H9 (cell line): ENCODE results near the gene MYO7B. TPM values are rescaled to one million over a fixed set of nuclear protein-coding genes. Genes with fewer than 3 reads are reported as not detected.

ENCODE experiments used
- DNase-seq: peaks from one replicate; pipeline ENCODE4 v3.0.0-alpha.2; 2017
- H2AFZ ChIP-seq: one replicate; pipeline ENCODE4 v1.6.1; 2013; ENCODE audit warnings: mild to moderate bottlenecking, low read length, control low read depth, moderate library complexity
- H2AK5ac ChIP-seq: 2 replicates; pipeline ENCODE4 v1.6.1; 2013; ENCODE audit warnings: low read length, control low read depth, mixed read lengths; ENCODE audit not compliant: insufficient read length
- H2BK120ac ChIP-seq: one replicate; pipeline ENCODE4 v1.6.1; 2013; ENCODE audit warnings: low read depth, mild to moderate bottlenecking, low read length, control low read depth, inconsistent platforms; ENCODE audit not compliant: poor library complexity, severe bottlenecking
- H2BK12ac ChIP-seq: 2 replicates; pipeline ENCODE4 v1.6.1; 2013; ENCODE audit warnings: low read length, control low read depth, mixed read lengths, low read depth; ENCODE audit not compliant: insufficient read length
- H2BK15ac ChIP-seq: 2 replicates; pipeline ENCODE4 v1.6.1; 2013; ENCODE audit warnings: low read depth, low read length, control low read depth
- H2BK20ac ChIP-seq: one replicate; pipeline ENCODE4 v1.6.1; 2013; ENCODE audit warnings: low read depth, mild to moderate bottlenecking, low read length, control low read depth, inconsistent platforms; ENCODE audit not compliant: poor library complexity, severe bottlenecking
- H2BK5ac ChIP-seq: 2 replicates; pipeline ENCODE4 v1.6.1; 2013; ENCODE audit warnings: low read length, control low read depth, mixed read lengths; ENCODE audit not compliant: insufficient read length
- H3K14ac ChIP-seq: 2 replicates; pipeline ENCODE4 v1.6.1; 2013; ENCODE audit warnings: low read length, control low read depth; ENCODE audit not compliant: insufficient read depth
- H3K18ac ChIP-seq: 2 replicates; pipeline ENCODE4 v1.6.1; 2013; ENCODE audit warnings: low read depth, mild to moderate bottlenecking, mixed read lengths, low read length, control low read depth; ENCODE audit not compliant: insufficient read length
- H3K23ac ChIP-seq: 2 replicates; pipeline ENCODE4 v1.6.1; 2013; ENCODE audit warnings: low read length, control low read depth, mixed read lengths, low read depth; ENCODE audit not compliant: insufficient read length
- H3K23me2 ChIP-seq: 2 replicates; pipeline ENCODE4 v1.6.1; 2013; ENCODE audit warnings: low read depth, mild to moderate bottlenecking, mixed read lengths, low read length, control low read depth; ENCODE audit not compliant: insufficient read length, poor library complexity, severe bottlenecking
- H3K27ac ChIP-seq: 2 replicates; pipeline ENCODE4 v1.5.1; 2013; ENCODE audit warnings: low read length, control low read depth, mixed read lengths, low read depth; ENCODE audit not compliant: insufficient read length
- H3K27me3 ChIP-seq: 2 replicates; pipeline ENCODE4 v1.6.1; 2013; ENCODE audit warnings: low read length, control low read depth, inconsistent platforms; ENCODE audit not compliant: insufficient read depth
- H3K4ac ChIP-seq: 2 replicates; pipeline ENCODE4 v1.6.1; 2013; ENCODE audit warnings: low read depth, mild to moderate bottlenecking, control low read depth, inconsistent platforms, low read length, moderate library complexity
- H3K4me1 ChIP-seq: 2 replicates; pipeline ENCODE4 v1.6.1; 2013; ENCODE audit warnings: low read length, control low read depth, inconsistent platforms; ENCODE audit not compliant: insufficient read depth
- H3K4me2 ChIP-seq: 2 replicates; pipeline ENCODE4 v1.6.1; 2013; ENCODE audit warnings: low read length, control low read depth, mixed read lengths; ENCODE audit not compliant: insufficient read length, insufficient read depth
- H3K56ac ChIP-seq: 2 replicates; pipeline ENCODE4 v1.6.1; 2013; ENCODE audit warnings: low read depth, mild to moderate bottlenecking, mixed read lengths, low read length, control low read depth; ENCODE audit not compliant: insufficient read length
- H3K79me1 ChIP-seq: 2 replicates; pipeline ENCODE4 v1.6.1; 2013; ENCODE audit warnings: low read depth, mild to moderate bottlenecking, moderate library complexity, low read length, control low read depth, inconsistent platforms; ENCODE audit not compliant: insufficient read depth, poor library complexity, severe bottlenecking
- H3K79me2 ChIP-seq: 2 replicates; pipeline ENCODE4 v1.6.1; 2013; ENCODE audit warnings: low read length, control low read depth, inconsistent platforms; ENCODE audit not compliant: insufficient read depth
- H3K9ac ChIP-seq: 2 replicates; pipeline ENCODE4 v1.6.1; 2013; ENCODE audit warnings: low read length, control low read depth, mixed read lengths; ENCODE audit not compliant: insufficient read length; ENCODE audit errors: extremely low read depth
- H3K9me3 ChIP-seq: one replicate; pipeline ENCODE4 v1.6.1; 2013; ENCODE audit warnings: low read depth, low read length, inconsistent platforms; ENCODE audit not compliant: control insufficient read depth
- H3T11ph ChIP-seq: one replicate; pipeline ENCODE4 v1.6.1; 2013; ENCODE audit warnings: mild to moderate bottlenecking, low read length, control low read depth, inconsistent platforms
- H4K20me1 ChIP-seq: one replicate; pipeline ENCODE4 v1.6.1; 2013; ENCODE audit not compliant: control insufficient read depth, insufficient read length, insufficient read depth
- H4K5ac ChIP-seq: 2 replicates; pipeline ENCODE4 v1.6.1; 2013; ENCODE audit warnings: low read depth, mild to moderate bottlenecking, mixed read lengths, low read length, control low read depth; ENCODE audit not compliant: insufficient read length
- H4K8ac ChIP-seq: replicated peaks from 2 replicates; pipeline ENCODE4 v1.6.1; 2013; ENCODE audit warnings: low read length, control low read depth, mixed read lengths, low read depth; ENCODE audit not compliant: insufficient read length
- H4K91ac ChIP-seq: 2 replicates; pipeline ENCODE4 v1.6.1; 2013; ENCODE audit warnings: low read depth, mild to moderate bottlenecking, moderate library complexity, mixed read lengths, low read length, control low read depth; ENCODE audit not compliant: insufficient read length
- H3K27ac Mint-ChIP-seq, 3 experiments: 2 replicates in 2 of 3; 3 replicates in 1 of 3; pipeline ENCODE4 v1.8.0; 2020 to 2021; ENCODE audit warnings: mixed read lengths in 3 of 3, mild to moderate bottlenecking in 1 of 3, moderate library complexity in 1 of 3
- H3K27me3 Mint-ChIP-seq: 2 replicates; pipeline ENCODE4 v1.8.0; 2021; ENCODE audit warnings: low read depth, mild to moderate bottlenecking, moderate library complexity, mixed read lengths
- H3K36me3 Mint-ChIP-seq, 3 experiments: 2 replicates in 2 of 3; 3 replicates in 1 of 3; pipeline ENCODE4 v1.8.0; 2020 to 2021; ENCODE audit warnings: low read depth in 3 of 3, mixed read lengths in 3 of 3; ENCODE audit not compliant: insufficient read depth in 1 of 3
- H3K4me1 Mint-ChIP-seq, 2 experiments: 2 replicates each; pipeline ENCODE4 v1.8.0; 2020; ENCODE audit warnings: mixed read lengths in 2 of 2
- H3K4me3 Mint-ChIP-seq, 2 experiments: 2 replicates in 1 of 2; 3 replicates in 1 of 2; pipeline ENCODE4 v1.8.0; 2020 to 2021; ENCODE audit warnings: mild to moderate bottlenecking in 2 of 2, mixed read lengths in 2 of 2, moderate library complexity in 1 of 2
- H3K9me3 Mint-ChIP-seq, 2 experiments: 2 replicates in 1 of 2; 3 replicates in 1 of 2; pipeline ENCODE4 v1.8.0; 2020; ENCODE audit warnings: mild to moderate bottlenecking in 2 of 2, mixed read lengths in 2 of 2, moderate library complexity in 1 of 2
- WGBS: extraction: QIAGEN DNeasy Blood & Tissue Kit; methylation state at CpG from one replicate; pipeline ENCODE4 v1.1.7; 2013; ENCODE audit warnings: missing lambda C conversion rate, low lambda C conversion rate, mixed read lengths; ENCODE audit not compliant: insufficient read length; ENCODE audit errors: extremely low coverage; 5-methylcytosine and 5-hydroxymethylcytosine counted together
- total RNA-seq: library from RNA; stranded (reverse); gene quantifications from 2 replicates; pipeline ENCODE4 v1.2.1, GENCODE V29; 2021
- TF ChIP-seq, protein P1 (sequence below): fragments of 200-600 bp; sonication (generic); conservative IDR thresholded peaks from 3 replicates; pipeline ENCODE4 v1.8.0; 2021; ENCODE audit warnings: antibody characterized with exemption, mild to moderate bottlenecking

The MYO7B gene
- total RNA-seq, 1 experiment from 2014 or later = not detected

DNA sequence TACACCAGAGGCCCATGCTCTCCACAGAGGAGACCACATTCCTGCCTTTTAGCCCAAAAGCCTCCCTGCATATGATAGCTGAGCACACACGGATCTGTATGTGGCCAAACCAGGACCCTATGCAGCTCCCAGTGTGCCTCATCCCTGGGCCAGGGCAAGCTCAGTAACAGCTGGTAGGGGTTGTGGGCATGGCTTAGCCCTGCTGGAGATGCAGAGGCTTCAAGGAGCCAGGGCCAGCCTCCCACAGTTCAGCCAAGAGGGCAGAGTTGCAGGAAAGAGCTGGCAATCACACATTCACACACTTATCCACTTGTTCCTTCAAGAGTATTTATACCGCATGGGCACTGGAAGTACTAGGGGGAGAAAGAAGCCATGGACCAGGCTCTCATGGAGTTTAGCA is 141.4 kb downstream of the MYO7B start:
- H3K14ac ChIP-seq = no peak overlapping the region
- H3K4me2 ChIP-seq = no peak overlapping the region
- no peak overlapping the region for H2BK20ac ChIP-seq
- Mint-ChIP-seq H3K27me3 (peaks cover 77% of the 10 kb centered on the region), H3K9me3 (no peaks in the 10 kb centered on the region), H3K27ac (no peak overlapping the region), H3K4me1 (peaks cover 8 to 10% of the 10 kb centered on the region in 2 experiments; a peak in 3 of 4 replicates), H3K36me3 (no peaks in the 10 kb centered on the region; a peak in 1 of 7 replicates), H3K4me3 (peak overlapping the region in 1 of 2 experiments; percentile 60; a peak in 3 of 5 replicates)
- no peak overlapping the region for H3K4ac ChIP-seq
- H2AFZ ChIP-seq = no peak overlapping the region
- no peak overlapping the region for H3K18ac ChIP-seq
- no peak overlapping the region for H3T11ph ChIP-seq
- TF ChIP-seq, protein P1, sequence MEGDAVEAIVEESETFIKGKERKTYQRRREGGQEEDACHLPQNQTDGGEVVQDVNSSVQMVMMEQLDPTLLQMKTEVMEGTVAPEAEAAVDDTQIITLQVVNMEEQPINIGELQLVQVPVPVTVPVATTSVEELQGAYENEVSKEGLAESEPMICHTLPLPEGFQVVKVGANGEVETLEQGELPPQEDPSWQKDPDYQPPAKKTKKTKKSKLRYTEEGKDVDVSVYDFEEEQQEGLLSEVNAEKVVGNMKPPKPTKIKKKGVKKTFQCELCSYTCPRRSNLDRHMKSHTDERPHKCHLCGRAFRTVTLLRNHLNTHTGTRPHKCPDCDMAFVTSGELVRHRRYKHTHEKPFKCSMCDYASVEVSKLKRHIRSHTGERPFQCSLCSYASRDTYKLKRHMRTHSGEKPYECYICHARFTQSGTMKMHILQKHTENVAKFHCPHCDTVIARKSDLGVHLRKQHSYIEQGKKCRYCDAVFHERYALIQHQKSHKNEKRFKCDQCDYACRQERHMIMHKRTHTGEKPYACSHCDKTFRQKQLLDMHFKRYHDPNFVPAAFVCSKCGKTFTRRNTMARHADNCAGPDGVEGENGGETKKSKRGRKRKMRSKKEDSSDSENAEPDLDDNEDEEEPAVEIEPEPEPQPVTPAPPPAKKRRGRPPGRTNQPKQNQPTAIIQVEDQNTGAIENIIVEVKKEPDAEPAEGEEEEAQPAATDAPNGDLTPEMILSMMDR = no peak
- H2BK15ac ChIP-seq = no peak overlapping the region
- no peak overlapping the region for H4K5ac ChIP-seq
- no peaks in the 10 kb centered on the region for H3K4me1 ChIP-seq
- H4K91ac ChIP-seq = no peak overlapping the region
- no peak overlapping the region for H2BK12ac ChIP-seq
- H3K79me1 ChIP-seq = no peaks in the 10 kb centered on the region
- no peak for DNase-seq
- no peaks in the 10 kb centered on the region for H3K79me2 ChIP-seq
- H3K27me3 ChIP-seq = peaks cover 13% of the 10 kb centered on the region
- no CpG with 5 or more reads among the region's 2 CpGs for WGBS
- no peak overlapping the region for H3K9ac ChIP-seq
- no peak overlapping the region for H2BK120ac ChIP-seq
- H3K23me2 ChIP-seq = peaks cover 6% of the 10 kb centered on the region
- H4K20me1 ChIP-seq = no peaks in the 10 kb centered on the region
- H4K8ac ChIP-seq = no peak overlapping the region
- H3K56ac ChIP-seq = no peak overlapping the region
- no peak overlapping the region for H2BK5ac ChIP-seq
- H2AK5ac ChIP-seq = no peak overlapping the region
- H3K23ac ChIP-seq = no peak overlapping the region
- no peaks in the 10 kb centered on the region for H3K9me3 ChIP-seq
- H3K27ac ChIP-seq = no peak overlapping the region
